ENCODE measurements around the gene SCAPER. TPM values are rescaled to one million over a fixed set of nuclear protein-coding genes. Genes with fewer than 3 reads are reported as not detected.
"Not testable (repeated sequence)": the region's sequence is repeated elsewhere in the genome, so short reads cannot be mapped to it uniquely, and the experiment has no call there.

The SCAPER gene
- total and polyA plus RNA-seq, 10 of the 15 experiments (the other 5 are each of a cell fraction or from before 2014, with no cell fraction given): 1.0 to 7.7 (median 3.9) TPM

- no peak for TF ChIP-seq IRF5 (IDR thresholded peaks at IDR 0.05; ENCODE audit: borderline replicate concordance)
- 94% methylated on average over 2 of the region's 2 CpGs for WGBS (ENCODE audit: insufficient coverage, insufficient replicate concordance, low lambda C conversion rate, missing lambda C conversion rate)
- ChIA-PET SMC1A (ENCODE audit: uncharacterized antibody, unreplicated experiment) (interaction anchor here (1.3 kb wide), 1 partner anchor 36 kb away, joined by 3 read pairs; no protein-coding TSS in a partner anchor), POLR2A (no interaction called here), RAD21 (ENCODE audit: unreplicated experiment) (no interaction called here), CTCF (interaction anchor here (0.7 to 2.9 kb wide), 4 partner anchors 33 to 133 kb away, joined by 3 to 15 read pairs (median 4); no protein-coding TSS in a partner anchor)
- no peaks in the 10 kb centered on the region for H3K27me3 ChIP-seq (replicated peaks in 1 of 2; ENCODE audit: control insufficient read depth in 2 of 2, insufficient read depth in 2 of 2, low read length in 1 of 2)
- H3K4me3 ChIP-seq: no peak overlapping the region
- no peak overlapping the region for H3K9ac ChIP-seq (ENCODE audit: control insufficient read depth, insufficient read depth, low read length)
- FAIRE-seq (no peak), DNase-seq (ENCODE audit: low read depth, low spot score) (no peak), ATAC-seq (no peak)
- in situ Hi-C loops (cut with MboI): no loop called here
- no peak overlapping the region for H3K27ac ChIP-seq (ENCODE audit: control insufficient read depth, insufficient read depth)
- no TSS peak for BruUV-seq (replicated peaks)
- no peak overlapping the region for H2AFZ ChIP-seq (ENCODE audit: control insufficient read depth, low read depth, low read length)
- H3K4me2 ChIP-seq (ENCODE audit: control insufficient read depth, insufficient read depth): no peak overlapping the region
- peaks cover 13% of the 10 kb centered on the region for H3K4me1 ChIP-seq (ENCODE audit: control insufficient read depth, insufficient read depth, low read length)
- peaks cover 3% of the 10 kb centered on the region for H3K79me2 ChIP-seq (ENCODE audit: control insufficient read depth, insufficient read depth, low read length)
- no peaks in the 10 kb centered on the region for H3K9me3 ChIP-seq (replicated peaks; ENCODE audit: control insufficient read depth, insufficient read depth, low read length)
- no peaks in the 10 kb centered on the region for H4K20me1 ChIP-seq (ENCODE audit: control insufficient read depth, insufficient read depth)
- intact Hi-C loops (cut with micrococcal nuclease; ENCODE audit: unreplicated experiment): no loop called here
- H3K36me3 ChIP-seq (ENCODE audit: control insufficient read depth in 2 of 2, insufficient read depth in 2 of 2, low read length in 1 of 2): no peaks in the 10 kb centered on the region
These were observed 3.2 kb downstream of the SCAPER start for GRCh38 chr15:76901965-76902364.

GRCh38 chr15:76899931-76900310 lies 5.2 kb downstream of the SCAPER start:
- intact Hi-C loops (cut with micrococcal nuclease; ENCODE audit: unreplicated experiment); H4K20me1 ChIP-seq (ENCODE audit: control insufficient read depth, insufficient read depth); BruUV-seq (replicated peaks); H3K9me3 ChIP-seq (replicated peaks; ENCODE audit: control insufficient read depth, insufficient read depth, low read length); H3K27ac ChIP-seq (ENCODE audit: control insufficient read depth, insufficient read depth); POLR2A ChIA-PET; DNase-seq (ENCODE audit: low read depth, low spot score); H3K4me2 ChIP-seq (ENCODE audit: control insufficient read depth, insufficient read depth); RAD21 ChIA-PET (ENCODE audit: unreplicated experiment); H3K9ac ChIP-seq (ENCODE audit: control insufficient read depth, insufficient read depth, low read length); H3K4me3 ChIP-seq; H3K4me1 ChIP-seq (ENCODE audit: control insufficient read depth, insufficient read depth, low read length); in situ Hi-C loops (cut with MboI); H3K79me2 ChIP-seq (ENCODE audit: control insufficient read depth, insufficient read depth, low read length); SMC1A ChIA-PET (ENCODE audit: uncharacterized antibody, unreplicated experiment); CTCF ChIA-PET; FAIRE-seq; H2AFZ ChIP-seq (ENCODE audit: control insufficient read depth, low read depth, low read length); H3K36me3 ChIP-seq (ENCODE audit: control insufficient read depth in 2 of 2, insufficient read depth in 2 of 2, low read length in 1 of 2); ATAC-seq; H3K27me3 ChIP-seq (replicated peaks in 1 of 2; ENCODE audit: control insufficient read depth in 2 of 2, insufficient read depth in 2 of 2, low read length in 1 of 2): not testable (repeated sequence)
- WGBS (ENCODE audit: insufficient coverage, insufficient replicate concordance, low lambda C conversion rate, missing lambda C conversion rate): 95% methylated on average over 3 of the region's 6 CpGs

- POLR2A ChIA-PET; ATAC-seq; RAD21 ChIA-PET (ENCODE audit: unreplicated experiment): not testable (repeated sequence)
These were observed 5.8 kb downstream of the SCAPER start for GRCh38 chr15:76899176-76899930.

More at GRCh38 chr15:76899176-76899930, 5.8 kb downstream of the SCAPER start:
- H3K27me3 ChIP-seq (replicated peaks in 1 of 2; ENCODE audit: control insufficient read depth in 2 of 2, insufficient read depth in 2 of 2, low read length in 1 of 2); H3K79me2 ChIP-seq (ENCODE audit: control insufficient read depth, insufficient read depth, low read length); H4K20me1 ChIP-seq (ENCODE audit: control insufficient read depth, insufficient read depth); H3K4me2 ChIP-seq (ENCODE audit: control insufficient read depth, insufficient read depth); CTCF ChIA-PET; H3K27ac ChIP-seq (ENCODE audit: control insufficient read depth, insufficient read depth); H3K36me3 ChIP-seq (ENCODE audit: control insufficient read depth in 2 of 2, insufficient read depth in 2 of 2, low read length in 1 of 2); H3K9me3 ChIP-seq (replicated peaks; ENCODE audit: control insufficient read depth, insufficient read depth, low read length); H2AFZ ChIP-seq (ENCODE audit: control insufficient read depth, low read depth, low read length); in situ Hi-C loops (cut with MboI); BruUV-seq (replicated peaks); H3K9ac ChIP-seq (ENCODE audit: control insufficient read depth, insufficient read depth, low read length); FAIRE-seq; intact Hi-C loops (cut with micrococcal nuclease; ENCODE audit: unreplicated experiment); DNase-seq (ENCODE audit: low read depth, low spot score); SMC1A ChIA-PET (ENCODE audit: uncharacterized antibody, unreplicated experiment); H3K4me3 ChIP-seq: not testable (repeated sequence)
- peaks cover 12% of the 10 kb centered on the region; the same call in 1 of the 2 replicates for H3K4me1 ChIP-seq (ENCODE audit: control insufficient read depth, insufficient read depth, low read length)
- WGBS (ENCODE audit: insufficient coverage, insufficient replicate concordance, low lambda C conversion rate, missing lambda C conversion rate): 94% methylated on average over 32 of the region's 39 CpGs

Data from GM12878 (cell line).